ENCODE measurements around the gene C2CD4D. TPM values are rescaled to one million over a fixed set of nuclear protein-coding genes. Genes with fewer than 3 reads are reported as not detected.

The C2CD4D gene
- total and polyA plus RNA-seq, 2 of the 13 experiments (the other 11 are each of a cell fraction or from before 2014, with no cell fraction given), result not detected

GRCh38 chr1:151790940-151791651, 48.5 kb downstream of the C2CD4D start (continued):
- TF ChIP-seq NONO (IDR thresholded peaks at IDR 0.05), result no peak
- TF ChIP-seq NONO (CRISPR knock-in tag; conservative IDR thresholded peaks at IDR 0.05), result no peak
- TF ChIP-seq ZNF672 (CRISPR knock-in tag; IDR thresholded peaks at IDR 0.05), result no peak
- no peak for TF ChIP-seq TRAFD1 (CRISPR knock-in tag; IDR thresholded peaks at IDR 0.05; ENCODE audit: borderline replicate concordance)
- no peak for TF ChIP-seq ZSCAN12 (CRISPR knock-in tag; IDR thresholded peaks at IDR 0.05)
- peak; percentile 93 for TF ChIP-seq CHD2 (IDR thresholded peaks at IDR 0.05; ENCODE audit: low read depth, low read length)
- no peak for TF ChIP-seq SAFB2 (CRISPR knock-in tag; IDR thresholded peaks at IDR 0.05; ENCODE audit: borderline replicate concordance, low read depth)
- TF ChIP-seq PPARG (CRISPR knock-in tag; conservative IDR thresholded peaks at IDR 0.05), result no peak
- TF ChIP-seq SNAPC4 (CRISPR knock-in tag; IDR thresholded peaks at IDR 0.05), result no peak
- TF ChIP-seq ZNF180 (CRISPR knock-in tag; IDR thresholded peaks at IDR 0.05; ENCODE audit: borderline replicate concordance, low read depth), result no peak
- TF ChIP-seq GFI1 (CRISPR knock-in tag; IDR thresholded peaks at IDR 0.05; ENCODE audit: borderline replicate concordance), result peak; percentile 6; the same call in 1 of the 2 replicates

Data from HepG2 (cell line).